Stimulated activated CD4-positive, alpha-beta T cell treated with anti-CD3 and anti-CD28 coated beads, Interleukin-12 subunit alpha, Interleukin-12 subunit beta, amount 100 ng/mL, for 24 hours (primary cell): ENCODE measurements around the gene MINDY4B.

ENCODE experiments used
- DNase-seq, 2 experiments: peaks; one replicate each; pipeline ENCODE4 v3.0.0-alpha.2; 2020; ENCODE audit warnings: low read depth in 2 of 2

The MINDY4B gene

GRCh38 chr3:150905339-150905738, at the start of gene MINDY4B:
TSS of gene MINDY4B (minus strand) at chr3:150905439. CDS start at chr3:150905439, 0 bp downstream.
- no peak for DNase-seq

DNA sequence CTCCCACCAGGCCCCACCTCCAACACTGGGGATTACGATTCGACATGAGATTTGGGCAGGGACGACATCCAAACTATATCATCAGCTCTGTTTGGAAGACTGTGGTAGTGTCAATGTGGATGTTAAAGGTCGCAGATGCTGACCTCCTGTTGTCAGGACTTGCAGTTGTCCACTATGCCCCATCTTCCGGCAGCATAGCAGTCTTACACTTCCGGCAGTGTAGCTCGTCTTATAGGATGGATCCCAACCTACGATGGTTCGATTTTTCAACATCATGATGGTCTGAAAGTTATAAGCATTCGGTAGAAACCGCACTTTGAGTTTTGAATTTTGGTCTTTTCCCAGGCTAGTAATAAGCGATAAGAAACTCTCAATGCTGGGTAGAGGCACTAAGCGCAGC, 46.7 kb upstream of the MINDY4B start:
- no peak for DNase-seq

DNA sequence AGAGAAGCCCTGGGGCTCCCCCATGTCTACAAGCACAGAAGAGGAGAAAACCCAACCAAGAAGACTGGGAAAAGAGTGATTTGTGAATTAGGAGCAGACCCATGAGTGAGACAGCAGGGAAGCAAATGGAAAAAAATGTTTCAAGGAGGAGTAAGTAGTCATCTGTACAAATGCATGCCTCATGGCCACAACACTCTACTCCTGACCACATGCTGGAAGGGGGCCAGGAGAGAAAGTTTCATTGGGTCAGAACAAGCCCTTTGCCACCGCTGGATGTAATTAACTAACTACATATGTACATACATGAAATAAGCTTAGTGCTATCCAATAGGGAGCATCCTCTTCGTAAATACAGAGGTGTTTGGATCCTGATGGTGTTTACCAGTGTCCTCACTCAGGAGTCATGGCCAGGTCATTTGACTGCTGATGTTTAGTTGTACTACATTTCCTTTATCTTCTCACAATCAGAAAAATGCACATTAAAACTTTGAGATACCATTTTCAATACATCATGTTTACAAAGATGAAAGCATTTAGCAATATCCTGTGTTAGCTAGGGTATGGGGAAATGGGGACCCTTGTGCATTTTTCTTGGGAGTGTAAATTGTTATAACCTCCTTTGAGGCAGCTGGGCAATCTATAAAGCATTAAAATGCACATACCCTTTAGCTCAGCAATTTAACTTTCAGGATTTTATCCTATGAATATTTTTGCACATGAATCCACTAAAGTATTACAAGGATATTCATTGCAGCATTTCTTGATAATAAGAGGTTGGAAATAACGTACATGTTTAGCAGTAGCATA, 40.2 kb upstream of the MINDY4B start:
- DNase-seq = no peak

GRCh38 chr3:150942221-150942620, 37.0 kb upstream of the MINDY4B start:
- DNase-seq = no peak

DNA sequence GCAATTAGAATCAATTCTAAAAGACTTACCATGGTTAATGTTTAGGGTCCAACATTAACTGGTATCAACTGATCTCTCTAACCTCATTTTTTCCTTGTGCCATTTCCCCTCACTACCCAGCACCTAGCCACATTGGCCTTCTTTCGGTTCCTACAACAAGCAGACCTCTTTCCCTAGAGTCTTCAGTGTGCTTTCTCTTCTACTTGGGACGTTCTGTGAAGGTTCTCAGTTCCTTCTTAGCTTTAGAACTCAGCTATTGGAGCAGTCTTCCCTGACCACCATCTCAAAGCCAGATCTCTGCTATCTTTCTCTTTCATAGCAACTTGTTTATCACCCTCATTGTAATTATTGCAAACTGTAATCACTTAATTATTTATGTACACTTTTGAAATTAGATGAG, 31.5 kb upstream of the MINDY4B start:
- no peak for DNase-seq

- no peak for DNase-seq
These were observed 28.3 kb upstream of the MINDY4B start for GRCh38 chr3:150933473-150933995.

DNA sequence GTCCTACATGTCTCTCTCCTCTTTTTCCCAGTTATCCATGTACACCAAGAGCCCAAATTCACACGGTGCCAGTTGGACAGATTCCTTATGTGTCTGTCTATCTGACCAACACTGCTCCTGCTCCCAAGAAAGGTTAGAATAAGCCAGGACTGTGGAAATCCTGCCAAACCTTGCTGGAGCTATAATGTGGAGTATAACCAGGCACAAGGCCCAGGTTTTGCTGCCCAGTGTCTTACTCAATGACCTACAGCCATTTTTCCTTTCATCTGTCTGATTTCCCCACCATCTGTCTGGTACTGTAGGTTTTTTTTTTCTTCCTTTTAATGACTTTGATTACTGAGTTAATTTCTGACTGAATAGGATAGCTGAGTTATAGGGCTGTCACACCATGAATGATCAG, 26.5 kb upstream of the MINDY4B start:
- no peak for DNase-seq

DNA sequence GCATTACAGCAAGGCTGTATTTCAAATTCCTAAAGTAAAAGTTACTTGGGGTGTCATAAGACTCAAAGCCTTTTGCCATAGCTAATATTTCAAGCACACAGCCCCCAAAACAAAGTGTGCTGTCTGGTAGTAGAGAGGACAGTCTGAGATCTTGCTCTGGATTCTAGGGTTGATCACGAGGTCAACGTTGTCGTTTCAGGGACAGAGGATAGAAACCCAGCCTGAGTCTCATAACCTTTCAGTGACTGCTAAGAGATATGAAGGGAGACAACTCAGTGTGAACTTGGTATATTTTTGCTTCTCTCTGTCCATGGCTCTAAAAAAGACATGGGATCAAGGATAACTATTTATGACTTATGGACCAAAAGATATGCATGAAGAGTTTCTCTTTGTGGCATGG, 25.6 kb upstream of the MINDY4B start:
- DNase-seq = no peak

DNA sequence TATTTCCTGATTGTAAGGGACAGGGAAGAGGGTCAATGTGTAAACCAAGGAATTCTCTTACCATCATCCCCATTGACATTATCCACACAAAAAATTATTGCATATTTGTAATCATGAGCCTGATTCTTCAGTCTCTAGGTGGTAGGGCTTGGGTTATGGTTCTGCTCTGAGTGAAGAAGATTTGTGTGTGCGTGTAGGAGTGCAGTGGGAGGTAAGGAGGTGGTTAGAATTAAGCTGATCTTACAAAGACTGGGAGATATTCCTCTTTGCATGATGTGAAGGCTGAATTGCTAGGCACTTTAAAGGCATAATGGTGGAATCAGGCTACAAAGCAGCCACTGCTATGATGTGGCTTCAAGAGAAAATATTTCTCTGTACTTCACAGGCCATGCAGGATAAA, 23.0 kb upstream of the MINDY4B start:
- no peak for DNase-seq

DNA sequence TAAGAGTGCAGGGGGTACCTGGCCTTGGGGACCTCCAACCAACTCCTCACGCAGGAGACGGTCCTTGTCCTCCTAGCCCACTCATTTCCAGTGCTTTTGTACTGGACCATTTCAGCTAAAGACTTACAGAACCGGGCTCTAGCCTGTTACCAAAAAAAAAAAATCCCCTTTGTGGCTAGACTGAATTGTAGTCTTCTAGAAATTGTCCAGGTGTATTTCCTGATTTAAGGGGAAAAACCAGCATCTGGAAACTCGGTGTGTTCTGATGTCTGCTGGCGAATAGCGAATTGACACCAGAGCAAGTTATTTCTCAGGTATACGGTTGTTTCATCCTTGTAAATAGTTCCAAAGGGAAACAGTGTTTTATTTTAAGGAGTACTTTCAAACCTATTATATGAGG, 21.1 kb upstream of the MINDY4B start:
- no peak for DNase-seq

DNA sequence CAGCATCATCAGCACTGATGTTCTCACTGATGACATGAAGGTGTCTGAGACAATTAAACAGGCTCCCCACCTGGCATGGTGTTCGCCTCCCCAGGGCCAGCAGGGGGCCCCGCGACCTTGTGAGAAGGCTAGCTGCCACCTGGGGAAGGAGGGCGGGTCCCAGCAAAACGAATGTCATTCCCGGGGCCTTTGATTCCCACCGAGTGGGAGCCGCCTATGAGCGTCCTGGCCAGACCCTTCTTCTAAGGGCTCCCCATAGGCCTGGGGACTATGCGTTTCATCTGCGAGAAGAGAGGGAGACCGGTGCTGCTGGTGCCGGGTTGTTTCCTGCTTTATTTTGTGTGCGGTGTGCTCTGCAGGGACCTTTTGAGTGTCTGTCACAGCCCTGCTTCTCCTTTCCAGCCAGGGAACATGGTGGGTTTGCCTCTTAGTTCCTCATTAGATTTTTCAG, 20.5 kb upstream of the MINDY4B start:
- peak; percentile 27 to 55 for DNase-seq

GRCh38 chr3:150922611-150923010, 17.4 kb upstream of the MINDY4B start:
- no peak for DNase-seq

DNA sequence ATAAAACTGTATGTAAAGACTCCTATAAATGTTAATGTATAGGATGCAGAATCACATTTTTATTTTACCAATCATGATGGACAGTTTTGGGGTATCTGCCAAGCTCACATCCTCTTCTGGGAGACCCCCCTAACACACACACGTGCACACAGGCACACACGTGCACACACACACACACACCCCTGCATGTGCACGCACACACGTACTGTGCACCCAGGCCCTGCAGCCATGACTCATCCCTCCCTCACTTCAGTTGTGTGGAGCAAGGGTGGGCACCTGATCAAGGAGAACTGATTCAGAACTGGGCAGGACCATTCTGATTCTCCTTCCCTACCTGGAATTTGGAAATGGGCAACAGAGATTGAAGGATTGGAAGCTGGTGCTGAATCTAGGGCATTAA, 16.0 kb upstream of the MINDY4B start:
- DNase-seq = no peak

GRCh38 chr3:150920236-150920635, 15.0 kb upstream of the MINDY4B start:
- no peak for DNase-seq

GRCh38 chr3:150917951-150918350, 12.7 kb upstream of the MINDY4B start:
- no peak for DNase-seq

DNA sequence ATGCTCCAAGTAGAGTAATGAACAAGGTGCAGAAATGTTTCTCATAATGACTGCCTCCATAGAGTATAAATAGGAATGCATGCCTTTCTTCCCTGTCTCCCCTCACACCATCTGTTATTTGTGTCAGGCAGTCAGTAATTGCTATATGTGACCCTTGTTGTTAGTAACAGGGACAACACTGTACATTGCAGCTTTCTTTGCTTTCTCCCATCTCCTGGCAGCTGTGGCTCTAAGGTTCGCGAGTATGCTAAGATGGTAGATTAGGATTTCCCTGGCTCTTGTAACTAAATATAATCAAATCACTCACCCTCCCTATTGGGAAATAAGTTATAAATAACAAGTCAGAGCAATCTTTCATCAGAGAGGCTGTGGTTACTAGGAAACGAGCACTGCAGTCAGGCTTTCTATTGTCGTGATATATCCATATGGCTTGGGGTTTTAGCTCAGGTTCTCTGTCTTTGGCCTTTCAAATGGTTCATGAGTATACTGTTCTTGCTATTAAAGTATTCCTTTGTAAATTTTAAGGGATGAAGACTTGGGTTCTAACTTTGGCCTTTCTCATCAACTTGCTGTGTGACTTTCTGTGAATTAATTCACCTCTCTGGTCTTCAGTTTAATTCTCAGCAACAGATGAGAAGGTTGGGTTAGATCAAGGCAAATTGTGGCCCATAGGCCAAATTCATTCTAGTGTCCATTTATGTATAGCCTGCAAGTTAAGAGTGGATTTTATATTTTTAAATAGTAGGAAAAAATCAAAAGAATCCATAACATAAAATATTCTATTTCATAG, 8.1 kb upstream of the MINDY4B start:
- no peak for DNase-seq

- DNase-seq = no peak
These were observed 7.3 kb upstream of the MINDY4B start for GRCh38 chr3:150912501-150912900.

DNA sequence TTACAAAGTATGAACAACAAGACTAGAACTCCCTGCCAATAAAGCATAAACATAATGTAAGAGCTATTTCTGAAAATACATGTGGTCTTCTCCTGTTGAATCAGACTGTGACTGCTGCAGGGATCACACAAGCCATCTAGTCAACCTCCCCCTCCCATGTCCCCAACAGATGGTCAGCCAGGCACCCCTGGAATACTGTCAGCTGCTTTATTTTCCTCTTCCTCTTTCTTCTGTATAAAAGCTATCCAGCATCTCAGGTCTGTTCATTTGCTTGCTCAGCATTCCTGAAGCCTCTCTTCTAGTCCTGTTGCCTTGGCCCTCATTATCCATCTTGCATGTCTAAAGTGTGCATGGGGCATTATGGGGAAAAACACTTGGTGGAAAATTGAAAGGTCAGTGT, 6.5 kb upstream of the MINDY4B start:
- DNase-seq = no peak

DNA sequence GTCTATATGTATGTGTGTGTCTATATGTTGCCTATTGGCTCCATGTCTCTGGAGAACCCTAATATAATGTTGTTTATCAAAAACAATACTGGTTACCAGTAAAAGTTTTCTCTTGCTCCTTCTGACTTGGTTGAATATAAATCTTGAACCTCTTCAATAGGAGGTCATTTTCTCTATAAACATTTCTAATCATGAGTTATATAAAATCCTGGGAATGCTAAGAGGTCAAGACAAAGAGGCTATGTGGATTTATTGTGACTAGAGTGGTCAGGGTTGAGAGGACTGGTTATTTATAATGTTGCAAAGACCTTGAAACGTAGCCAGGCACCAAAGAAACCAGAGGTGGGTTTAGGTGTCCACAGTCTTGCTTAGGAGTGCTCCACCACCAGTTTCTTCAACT, 1.2 kb upstream of the MINDY4B start:
- no peak for DNase-seq

- DNase-seq = no peak
These were observed 507 bp upstream of the MINDY4B start for GRCh38 chr3:150905746-150906145.

DNA sequence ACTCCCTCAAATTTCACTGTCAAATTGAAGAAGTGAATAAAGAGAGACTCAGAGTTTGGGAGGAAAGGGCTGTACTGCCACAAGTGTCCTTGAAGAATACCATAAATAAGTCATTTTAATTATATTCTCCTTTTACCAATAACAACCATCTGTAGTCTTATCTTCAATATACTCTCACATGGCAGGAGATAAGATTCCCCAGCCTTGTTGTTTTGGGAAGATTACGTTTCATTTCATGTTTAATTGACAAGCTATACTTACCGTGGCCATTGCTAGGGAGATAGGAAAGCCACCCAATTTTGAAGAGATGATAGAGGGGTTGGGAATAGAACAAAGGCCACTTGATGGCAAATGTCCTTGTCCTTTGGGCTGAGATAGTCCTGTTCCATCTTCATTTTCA, 2.3 kb downstream of the MINDY4B start:
- DNase-seq = no peak

DNA sequence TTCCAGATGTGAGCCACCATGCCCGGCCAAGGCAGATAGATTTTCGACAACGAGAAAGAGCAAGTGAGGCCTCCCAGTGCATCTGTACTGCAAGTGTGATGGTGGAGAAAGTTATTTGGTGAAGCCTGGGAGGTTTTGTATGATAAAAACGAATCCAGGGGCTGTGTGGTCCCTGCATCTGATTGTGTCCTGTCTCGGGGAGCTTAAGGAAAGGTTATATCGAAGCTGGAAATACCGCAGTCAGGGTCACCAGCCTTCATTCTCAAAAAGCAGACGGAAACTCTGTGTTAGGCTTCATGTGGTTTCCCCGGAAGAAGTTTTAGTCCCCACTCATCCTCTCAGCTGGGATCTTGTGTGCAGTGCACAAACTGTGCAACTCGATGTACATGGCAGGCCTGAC, 3.4 kb downstream of the MINDY4B start:
- DNase-seq = no peak

GRCh38 chr3:150899141-150899540, 6.1 kb downstream of the MINDY4B start:
- no peak for DNase-seq
